ENCODE results near the gene NUDT12.

DNA sequence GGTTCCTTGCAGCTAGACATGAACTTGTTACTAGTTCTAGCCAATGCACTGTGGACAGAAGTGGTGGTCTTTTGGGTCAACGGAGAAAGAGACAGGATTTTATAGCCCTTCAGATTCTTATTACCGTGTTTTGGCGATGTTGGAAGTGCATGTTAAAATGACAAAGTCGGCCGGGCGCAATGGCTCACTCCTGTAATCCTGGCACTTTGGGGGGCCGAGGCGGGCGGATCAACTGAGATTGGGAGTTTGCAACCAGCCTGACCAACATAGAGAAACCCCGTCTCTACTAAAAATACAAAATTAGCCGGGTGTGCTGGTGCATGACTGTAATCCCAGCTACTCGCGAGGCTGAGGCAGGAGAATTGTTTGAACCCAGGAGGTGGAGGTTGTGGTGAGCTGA is 9.1 kb upstream of the NUDT12 start:
- TF ChIP-seq, protein P1, sequence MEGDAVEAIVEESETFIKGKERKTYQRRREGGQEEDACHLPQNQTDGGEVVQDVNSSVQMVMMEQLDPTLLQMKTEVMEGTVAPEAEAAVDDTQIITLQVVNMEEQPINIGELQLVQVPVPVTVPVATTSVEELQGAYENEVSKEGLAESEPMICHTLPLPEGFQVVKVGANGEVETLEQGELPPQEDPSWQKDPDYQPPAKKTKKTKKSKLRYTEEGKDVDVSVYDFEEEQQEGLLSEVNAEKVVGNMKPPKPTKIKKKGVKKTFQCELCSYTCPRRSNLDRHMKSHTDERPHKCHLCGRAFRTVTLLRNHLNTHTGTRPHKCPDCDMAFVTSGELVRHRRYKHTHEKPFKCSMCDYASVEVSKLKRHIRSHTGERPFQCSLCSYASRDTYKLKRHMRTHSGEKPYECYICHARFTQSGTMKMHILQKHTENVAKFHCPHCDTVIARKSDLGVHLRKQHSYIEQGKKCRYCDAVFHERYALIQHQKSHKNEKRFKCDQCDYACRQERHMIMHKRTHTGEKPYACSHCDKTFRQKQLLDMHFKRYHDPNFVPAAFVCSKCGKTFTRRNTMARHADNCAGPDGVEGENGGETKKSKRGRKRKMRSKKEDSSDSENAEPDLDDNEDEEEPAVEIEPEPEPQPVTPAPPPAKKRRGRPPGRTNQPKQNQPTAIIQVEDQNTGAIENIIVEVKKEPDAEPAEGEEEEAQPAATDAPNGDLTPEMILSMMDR (IDR thresholded peaks at IDR 0.05) = no peak
- no peak for TF ChIP-seq POLR2A (IDR thresholded peaks at IDR 0.05)
